Measurements from ENCODE around the gene TMCO2.

The TMCO2 gene

GRCh38 chr1:40256401-40257084, 8.8 kb downstream of the TMCO2 start:
- DNase-seq (ENCODE audit: extremely low read depth, low read depth): no peak
- peak overlapping the region; percentile 98 for H3K4me3 ChIP-seq (replicated peaks; ENCODE audit: low read depth, low read length)
- no peak for TF ChIP-seq CTCF (IDR thresholded peaks at IDR 0.05; ENCODE audit: low read depth, low read length, missing control alignments)

- no peak for DNase-seq (ENCODE audit: extremely low read depth, low read depth)
- TF ChIP-seq CTCF (IDR thresholded peaks at IDR 0.05; ENCODE audit: low read depth, low read length, missing control alignments): no peak
- H3K4me3 ChIP-seq (replicated peaks; ENCODE audit: low read depth, low read length): peak overlapping the region; percentile 98
These were observed 9.6 kb downstream of the TMCO2 start for GRCh38 chr1:40257313-40257687.

DNA sequence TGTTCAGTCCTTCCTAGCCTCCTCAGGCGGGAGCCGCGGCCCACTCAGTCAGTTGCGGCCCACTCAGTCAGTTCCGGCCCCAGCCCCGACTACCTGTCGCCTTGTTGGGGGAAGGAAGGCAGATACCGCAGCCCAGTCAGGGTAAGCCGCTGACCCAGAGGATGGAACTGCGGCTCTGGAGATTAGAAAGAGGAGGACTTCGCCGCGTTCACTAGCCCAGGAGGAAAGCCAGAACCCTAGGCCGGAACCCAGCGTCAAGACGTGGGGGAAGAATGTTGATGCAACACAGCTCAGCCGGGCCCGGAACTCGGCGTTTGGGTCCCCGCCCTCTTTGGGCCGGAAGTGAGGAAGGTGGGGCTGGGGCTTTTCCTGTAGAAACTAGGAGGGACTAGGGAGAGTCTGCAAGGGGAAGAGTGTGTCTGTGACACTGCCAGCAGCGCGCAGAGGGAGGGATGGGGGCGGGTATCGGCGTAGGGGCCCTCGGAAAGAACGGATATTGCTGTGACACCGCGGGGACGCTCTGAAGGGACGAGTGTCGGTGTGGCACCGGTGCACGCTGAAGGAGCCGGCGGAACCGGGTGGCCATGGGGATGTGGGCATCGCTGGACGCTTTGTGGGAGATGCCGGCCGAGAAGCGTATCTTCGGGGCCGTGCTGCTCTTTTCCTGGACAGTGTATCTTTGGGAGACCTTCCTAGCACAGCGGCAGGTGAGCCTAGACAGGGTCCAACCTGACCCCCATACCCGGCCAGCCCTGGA, 10.1 kb downstream of the TMCO2 start, which contains the start of gene ZMPSTE24:
ZMPSTE24 (plus strand) TSS at position 549 of the 757 bp plus-strand sequence; CDS start at position 585, 36 bp downstream.
- DNase-seq (ENCODE audit: extremely low read depth, low read depth): peak; percentile 95
- no peak for TF ChIP-seq CTCF (IDR thresholded peaks at IDR 0.05; ENCODE audit: low read depth, low read length, missing control alignments)
- peak within 1 kb of the TSS; percentile 98 for H3K4me3 ChIP-seq (replicated peaks; ENCODE audit: low read depth, low read length)

DNA sequence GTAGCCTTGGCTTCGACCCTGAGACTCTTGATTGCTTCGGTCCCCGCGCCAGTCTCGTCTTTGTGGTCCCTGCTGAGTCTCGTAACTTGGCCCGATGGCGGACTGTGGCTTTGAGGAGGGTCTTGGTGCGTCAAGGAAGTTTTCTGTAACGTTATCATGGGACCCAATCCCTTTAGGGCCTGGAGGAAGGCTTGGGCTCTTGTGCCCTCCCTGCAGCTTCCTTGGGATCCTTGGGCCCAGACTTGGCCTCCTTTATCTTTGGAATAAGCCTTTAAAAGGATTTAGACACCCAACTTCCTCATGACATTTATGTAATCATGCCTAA, 10.7 kb downstream of the TMCO2 start:
- TF ChIP-seq CTCF (IDR thresholded peaks at IDR 0.05; ENCODE audit: low read depth, low read length, missing control alignments): no peak
- no peak for DNase-seq (ENCODE audit: extremely low read depth, low read depth)
- H3K4me3 ChIP-seq (replicated peaks; ENCODE audit: low read depth, low read length): peak overlapping the region; percentile 98

- no peak overlapping the region for H3K4me3 ChIP-seq (replicated peaks; ENCODE audit: low read depth, low read length)
These were observed 16.6 kb downstream of the TMCO2 start for GRCh38 chr1:40264354-40264781.

DNA sequence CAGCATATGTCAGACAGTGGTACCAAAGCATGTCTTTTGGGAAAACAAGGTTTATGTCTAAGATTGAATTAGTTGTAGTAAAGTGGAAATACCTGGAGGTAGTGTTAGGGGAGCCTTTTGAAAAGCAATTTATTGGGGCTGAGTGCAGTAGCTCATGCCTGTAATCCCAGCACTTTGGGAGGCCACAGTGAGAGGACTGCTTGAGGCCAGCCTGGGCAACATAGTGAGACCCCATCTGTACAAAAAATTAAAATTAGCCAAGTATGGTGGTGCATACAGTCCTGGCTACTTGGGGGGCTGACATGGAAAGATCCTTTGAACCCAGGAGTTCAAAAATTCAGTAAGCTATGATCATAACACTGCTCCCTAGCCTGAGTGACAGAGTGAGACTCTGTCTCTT, 17.6 kb downstream of the TMCO2 start:
- no peak overlapping the region for H3K4me3 ChIP-seq (replicated peaks; ENCODE audit: low read depth, low read length)
- no peak for TF ChIP-seq CTCF (IDR thresholded peaks at IDR 0.05; ENCODE audit: low read depth, low read length, missing control alignments)
- DNase-seq (ENCODE audit: extremely low read depth, low read depth): no peak

More at GRCh38 chr1:40264354-40264781, 16.6 kb downstream of the TMCO2 start:
- DNase-seq (ENCODE audit: extremely low read depth, low read depth): no peak
- no peak for TF ChIP-seq CTCF (IDR thresholded peaks at IDR 0.05; ENCODE audit: low read depth, low read length, missing control alignments)
